MV-4-11 (cell line): ENCODE results near the gene ITSN1.
A peak's percentile ranks its signal among the peaks of the same experiment; 100 is the strongest.

Experiments
- DNase-seq: peaks from one replicate; lab custom pipeline; 2025; lab: John Stamatoyannopoulos, UW

Gene ITSN1

DNA sequence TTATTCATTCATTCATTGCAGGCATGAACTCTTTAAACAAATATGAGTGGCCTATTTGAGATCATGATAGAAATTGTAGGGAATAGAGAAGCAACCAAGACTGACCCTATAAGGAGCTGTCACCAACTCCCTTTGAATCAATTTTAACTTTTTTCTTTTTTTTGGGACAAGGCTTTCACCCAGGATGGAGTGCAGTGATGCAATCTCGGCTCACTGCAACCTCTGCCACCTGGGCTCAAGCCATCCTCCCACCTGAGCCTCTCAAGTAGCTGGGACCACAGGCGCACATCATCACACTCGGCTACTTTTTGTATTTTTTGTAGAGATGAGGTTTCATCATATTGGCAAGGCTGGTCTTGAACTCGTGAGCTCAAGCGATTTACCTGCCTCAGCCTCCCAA is 290.4 kb downstream of the ITSN1 start:
- no peak for DNase-seq

DNA sequence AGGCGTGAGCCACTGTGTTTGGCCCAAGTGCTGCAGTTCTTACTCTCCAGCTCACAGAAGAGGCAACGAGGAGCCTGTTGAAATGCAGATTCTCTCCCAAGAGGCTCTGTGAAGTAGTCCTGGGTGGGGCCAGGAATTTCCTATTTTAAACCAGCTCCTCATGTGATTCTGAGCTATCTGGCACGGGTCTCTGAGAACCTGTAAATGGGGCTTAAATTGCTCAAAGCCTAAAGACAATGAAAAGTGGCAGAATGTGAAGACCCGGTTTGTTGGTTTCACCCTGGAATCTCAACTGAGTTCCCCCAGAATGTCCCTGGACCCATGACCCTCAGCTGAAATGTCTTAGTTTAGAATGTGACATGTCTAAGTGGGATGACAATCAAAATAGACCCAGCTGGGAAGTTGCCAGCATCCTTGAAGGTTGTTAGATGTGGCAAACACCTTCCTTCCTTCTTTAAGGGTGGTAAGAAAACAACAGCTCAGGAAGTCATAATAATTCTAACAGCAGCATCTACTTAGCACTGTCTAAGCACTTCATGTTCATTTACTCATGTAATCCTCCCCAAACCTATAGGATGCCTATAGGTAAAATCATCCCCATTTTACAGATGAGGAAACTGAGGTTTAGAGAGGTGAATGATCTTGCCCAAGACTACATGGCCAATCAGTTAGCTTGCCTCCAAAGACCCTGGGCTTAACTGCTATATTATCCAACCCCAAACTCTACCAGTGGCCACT is 294.2 kb downstream of the ITSN1 start:
- DNase-seq, result no peak

DNA sequence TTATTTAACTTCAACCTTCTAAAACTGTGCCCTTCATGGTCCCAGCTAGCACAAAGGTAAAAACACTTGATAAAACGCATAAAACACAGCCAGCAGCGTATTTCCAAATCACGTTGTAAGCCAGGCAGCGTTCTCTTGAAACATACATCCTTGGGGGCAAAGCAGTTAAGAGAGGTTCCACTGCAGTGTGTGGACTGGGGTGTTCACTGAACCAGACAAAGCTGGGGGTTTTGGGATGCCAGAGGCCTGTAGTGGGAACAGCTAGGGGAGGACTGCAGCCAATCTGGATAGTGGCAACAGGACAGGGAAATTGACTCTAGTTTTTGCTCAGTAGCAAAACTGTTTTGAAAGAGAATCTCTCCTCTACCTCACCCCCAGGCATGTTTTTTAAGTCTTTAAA is 294.8 kb downstream of the ITSN1 start:
- no peak for DNase-seq

DNA sequence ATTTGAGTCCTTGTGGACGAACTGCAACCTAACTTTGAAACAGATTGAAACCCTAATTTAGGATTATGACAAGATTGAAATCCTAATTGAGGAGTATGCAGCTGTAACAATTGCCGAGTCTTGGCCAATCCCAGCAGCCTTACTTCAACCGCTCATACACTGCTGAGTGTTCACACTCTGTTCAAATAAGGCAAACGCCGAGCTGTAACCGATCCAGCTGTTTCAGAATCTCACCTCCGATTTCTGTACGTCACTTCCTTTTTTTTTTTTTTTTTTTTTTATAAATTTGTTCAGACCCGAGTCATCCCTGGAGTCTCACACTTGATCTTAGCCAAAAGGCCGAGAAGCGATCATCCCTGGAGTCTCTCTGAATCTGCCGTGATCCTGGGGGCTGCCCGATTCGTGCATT is 295.6 kb downstream of the ITSN1 start:
- peak; percentile 88 for DNase-seq

DNA sequence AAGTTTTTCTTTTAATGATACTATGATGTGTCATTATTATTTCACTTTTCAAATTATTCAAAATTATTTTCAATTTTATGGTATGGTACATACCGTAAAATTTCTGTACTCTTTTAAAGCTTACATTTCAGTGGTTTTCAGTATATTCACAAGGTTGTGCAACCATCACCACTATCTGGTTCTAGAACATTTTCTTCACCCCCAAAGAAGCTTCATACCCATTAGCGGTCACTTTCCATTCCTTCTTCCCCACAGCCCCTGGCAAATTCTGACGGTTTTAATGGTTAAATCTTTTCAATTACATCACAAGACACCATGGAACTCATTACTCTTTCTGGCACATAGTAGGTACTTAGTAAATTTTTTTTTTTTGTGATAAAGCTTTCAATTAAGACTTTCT is 296.1 kb downstream of the ITSN1 start:
- DNase-seq, result peak; percentile 79

DNA sequence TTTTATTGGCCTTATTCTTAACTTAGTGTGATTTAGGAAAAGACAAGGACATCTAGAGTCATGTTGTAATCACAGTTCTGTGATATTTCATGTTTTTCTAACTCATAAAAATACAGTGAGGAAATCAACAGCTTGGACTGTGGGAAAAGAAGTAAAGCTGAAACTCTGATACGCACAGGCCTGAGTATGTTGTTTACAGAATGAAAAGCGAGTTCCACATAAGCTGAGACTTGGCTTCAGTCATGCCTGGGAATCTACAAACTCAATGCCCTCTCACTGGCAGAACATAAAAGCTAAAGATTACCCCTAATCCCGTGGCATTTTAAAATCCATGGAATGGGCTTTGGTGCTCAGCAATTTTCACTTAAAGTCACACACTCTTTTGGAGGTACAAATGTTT is 296.9 kb downstream of the ITSN1 start:
- no peak for DNase-seq

DNA sequence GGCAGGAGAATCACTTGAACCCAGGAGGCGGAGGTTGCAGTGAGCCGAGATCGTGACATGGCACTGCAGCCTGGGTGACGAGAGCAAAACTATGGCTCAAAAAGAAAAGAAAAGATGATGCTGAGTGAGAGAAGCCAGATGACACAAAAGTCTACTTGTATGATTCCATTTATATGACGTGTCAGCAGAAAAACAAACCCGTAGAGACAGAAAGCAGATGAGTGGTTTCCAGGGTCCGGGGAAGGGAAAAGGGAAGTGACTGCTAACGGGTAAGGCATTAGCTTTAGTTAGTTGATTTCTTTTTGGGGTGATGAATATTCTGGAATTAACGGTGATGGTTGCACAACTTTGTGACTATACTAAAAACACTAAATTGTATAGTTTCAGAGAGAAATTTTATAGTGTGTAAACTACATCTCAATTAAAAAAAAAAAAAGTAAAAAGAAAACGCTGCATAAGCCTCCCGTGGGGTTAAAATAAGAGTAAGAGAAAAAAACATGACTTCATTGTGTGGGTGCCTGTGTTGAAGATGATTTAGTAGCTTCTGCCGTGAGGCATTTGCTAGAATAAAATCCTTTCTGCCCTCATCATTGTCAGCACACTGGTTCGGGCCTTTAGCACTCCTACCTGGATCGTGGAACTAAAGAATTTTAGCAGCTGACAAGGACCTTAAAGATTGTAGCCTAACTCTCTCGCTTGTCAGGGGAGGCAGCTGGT is 298.0 kb downstream of the ITSN1 start:
- DNase-seq, result peak; percentile 88

DNA sequence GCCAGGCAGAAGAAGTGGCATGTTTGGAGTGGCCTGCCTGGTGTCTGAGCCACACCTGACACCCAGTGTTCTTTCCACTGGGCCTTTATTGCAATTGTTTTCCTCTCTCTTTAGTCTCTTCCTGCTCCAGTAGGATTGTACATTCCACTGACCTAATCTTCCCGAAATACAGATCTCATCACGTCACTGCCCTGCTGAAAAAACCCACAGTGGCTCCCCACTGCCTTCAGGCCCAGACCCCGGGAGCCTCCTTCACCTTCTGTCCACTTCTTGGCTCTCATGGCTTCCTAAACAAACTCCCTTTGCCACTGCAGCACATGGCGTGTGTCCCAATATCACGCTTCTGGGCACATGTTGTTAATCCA is 298.6 kb downstream of the ITSN1 start:
- DNase-seq, result no peak

DNA sequence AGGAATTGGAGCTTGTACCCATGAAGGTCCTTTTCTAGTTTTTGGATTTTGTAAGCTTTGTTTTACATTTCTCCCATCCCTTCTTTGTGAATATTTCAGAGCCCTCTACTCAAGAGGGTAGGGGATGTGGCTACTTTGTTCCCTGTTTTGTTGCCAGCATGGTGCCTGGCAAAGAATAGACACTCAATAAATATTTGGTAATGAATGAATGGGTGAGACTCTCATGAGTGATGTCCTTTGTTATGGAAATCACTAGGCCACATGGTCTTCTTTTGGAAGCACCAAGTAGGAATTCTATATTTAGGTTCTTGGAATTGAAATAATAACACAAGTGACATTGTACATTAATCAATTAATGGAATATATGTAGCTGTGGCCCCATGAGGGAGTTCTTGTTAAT is 300.1 kb downstream of the ITSN1 start:
- no peak for DNase-seq

DNA sequence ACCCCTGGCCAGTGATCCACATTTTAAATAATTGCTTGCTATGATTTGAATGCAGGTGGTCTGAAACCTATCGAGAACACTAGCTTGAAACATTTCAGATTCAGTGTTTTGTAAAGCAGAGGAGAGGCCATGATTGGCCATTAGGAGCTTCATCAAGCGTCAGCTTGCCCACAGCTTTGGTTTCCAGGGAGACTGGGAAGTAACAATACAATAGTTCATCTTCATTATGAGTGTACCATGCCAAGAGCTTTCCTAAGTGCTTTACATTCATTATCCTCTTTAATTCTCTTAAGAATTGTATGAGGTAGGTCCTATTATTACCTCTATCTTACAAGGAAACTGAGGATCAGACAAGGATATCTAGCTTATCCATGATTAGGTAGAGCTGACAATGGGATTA is 301.0 kb downstream of the ITSN1 start:
- no peak for DNase-seq

DNA sequence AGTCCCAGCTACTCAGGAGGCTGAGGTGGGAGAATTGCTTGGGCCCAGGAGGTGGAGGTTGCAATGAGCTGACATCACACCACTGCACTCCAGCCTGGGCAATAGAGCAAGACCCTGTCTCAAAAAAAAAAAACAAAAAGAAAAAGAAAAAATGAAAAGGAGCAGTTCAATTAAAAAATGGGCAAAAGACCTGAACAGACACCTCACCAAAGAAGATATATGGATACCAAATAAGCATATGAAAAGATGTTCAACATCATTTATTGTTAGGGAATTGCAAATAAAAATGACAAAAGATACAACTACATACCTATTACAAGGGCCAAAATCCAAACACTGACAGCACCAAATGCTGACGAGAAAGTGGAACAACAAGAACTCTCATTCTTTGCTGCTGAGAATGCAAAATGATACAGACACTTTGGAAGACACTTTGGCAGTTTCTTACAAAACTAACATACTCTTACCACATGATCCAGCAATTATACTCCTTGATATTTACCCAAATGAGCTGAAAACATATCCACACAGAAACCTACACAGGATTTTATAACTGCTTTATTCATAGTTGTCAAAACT is 302.0 kb downstream of the ITSN1 start:
- no peak for DNase-seq

DNA sequence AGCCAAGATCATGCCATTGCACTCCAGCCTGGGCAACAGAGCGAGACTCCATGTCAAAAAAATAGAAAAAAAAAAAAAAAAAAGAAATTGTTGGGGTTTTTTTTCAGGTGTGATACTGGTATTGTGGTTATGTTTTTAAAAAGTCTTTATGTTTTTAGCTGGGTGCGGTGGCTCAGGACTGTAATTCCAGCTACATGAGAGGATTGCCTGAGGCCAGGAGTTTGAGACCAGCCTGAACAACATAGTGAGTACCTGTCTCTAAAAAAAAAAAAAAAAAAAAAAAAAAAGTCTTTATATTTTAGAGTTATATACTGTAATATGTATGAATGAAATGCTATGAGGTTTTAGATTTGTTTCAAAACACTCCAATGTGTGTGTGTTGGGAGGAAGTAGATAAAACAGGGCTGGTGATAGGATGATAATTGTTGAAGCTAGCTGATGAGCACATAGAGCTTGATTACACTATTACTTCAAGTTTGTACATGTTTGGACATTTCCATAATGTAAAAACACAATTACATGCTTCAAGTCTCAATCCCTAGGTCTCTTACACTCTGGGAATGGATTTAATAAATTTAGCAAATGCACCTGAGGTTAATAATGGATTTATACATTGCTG is 303.5 kb downstream of the ITSN1 start:
- DNase-seq, result no peak

DNA sequence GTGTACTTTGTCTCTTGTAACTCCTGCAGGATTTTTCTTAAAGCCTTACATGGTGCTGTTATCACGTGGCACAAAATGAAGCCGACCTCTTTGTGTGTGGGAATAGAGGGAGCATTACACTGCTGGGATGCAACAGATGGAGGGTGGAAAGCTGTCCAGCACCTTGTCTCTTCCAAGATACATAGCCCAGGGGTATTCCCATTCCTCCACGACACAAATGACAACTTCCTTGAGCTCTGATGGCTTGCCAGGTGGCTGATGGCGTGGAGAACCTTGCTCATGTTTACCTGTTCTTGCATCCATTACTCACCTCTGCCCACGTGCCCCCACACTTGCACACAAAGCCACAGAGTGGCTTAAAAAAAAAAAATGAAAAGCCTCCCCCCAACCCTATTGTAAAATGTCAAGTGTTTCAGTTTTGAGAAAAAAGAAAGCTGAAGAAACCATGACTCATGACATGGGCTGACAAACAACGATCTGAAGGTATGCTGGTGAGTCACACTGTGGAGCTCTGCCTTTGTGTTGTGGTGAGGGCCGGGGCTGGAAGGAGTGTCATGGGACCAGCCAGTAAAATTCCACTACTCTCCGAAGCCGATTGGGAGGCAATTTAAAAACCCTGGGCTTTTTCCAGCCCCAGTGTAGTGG is 305.3 kb downstream of the ITSN1 start:
- DNase-seq, result peak; percentile 93

DNA sequence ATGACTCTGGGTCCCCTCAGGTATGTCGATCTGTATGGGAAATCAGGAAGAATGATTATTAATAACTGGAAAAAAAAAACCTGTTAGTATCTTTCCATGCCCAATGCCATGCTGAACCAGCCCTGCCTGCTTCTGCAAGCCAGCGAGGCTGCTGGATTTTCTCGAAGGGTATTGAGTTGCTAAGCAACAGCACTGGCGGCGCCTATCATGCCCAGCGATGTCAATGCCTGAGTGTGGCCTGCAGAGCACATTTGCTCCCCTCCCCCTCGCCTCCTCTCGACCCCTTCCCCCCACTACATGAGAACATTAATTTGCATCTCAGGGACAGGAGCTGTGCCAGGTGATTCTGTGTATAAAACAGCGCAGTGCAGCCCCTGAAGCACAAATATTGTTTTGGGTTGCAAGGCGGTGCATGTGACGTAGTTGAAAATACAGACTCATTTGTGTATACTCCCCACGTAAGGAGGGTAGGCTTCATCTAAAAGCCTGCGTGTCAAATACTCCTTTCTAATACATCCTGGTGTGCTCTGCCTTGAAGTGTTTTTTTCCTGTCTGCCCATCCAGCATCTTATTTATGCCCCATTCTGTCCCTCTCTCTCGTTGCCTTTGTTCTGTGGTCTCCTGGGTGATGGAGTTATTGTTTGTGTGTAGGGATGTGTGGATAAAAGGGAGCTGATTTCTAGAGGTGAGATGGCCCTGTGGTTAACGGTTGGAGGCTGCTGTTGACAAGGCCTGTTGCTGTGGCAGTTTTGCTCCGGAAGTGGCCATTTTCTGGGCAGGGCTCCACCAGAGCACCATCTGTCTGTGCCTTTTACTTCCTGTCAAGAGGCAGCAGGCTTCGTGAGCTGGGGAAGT is 306.0 kb downstream of the ITSN1 start:
- DNase-seq, result peak; percentile 91

DNA sequence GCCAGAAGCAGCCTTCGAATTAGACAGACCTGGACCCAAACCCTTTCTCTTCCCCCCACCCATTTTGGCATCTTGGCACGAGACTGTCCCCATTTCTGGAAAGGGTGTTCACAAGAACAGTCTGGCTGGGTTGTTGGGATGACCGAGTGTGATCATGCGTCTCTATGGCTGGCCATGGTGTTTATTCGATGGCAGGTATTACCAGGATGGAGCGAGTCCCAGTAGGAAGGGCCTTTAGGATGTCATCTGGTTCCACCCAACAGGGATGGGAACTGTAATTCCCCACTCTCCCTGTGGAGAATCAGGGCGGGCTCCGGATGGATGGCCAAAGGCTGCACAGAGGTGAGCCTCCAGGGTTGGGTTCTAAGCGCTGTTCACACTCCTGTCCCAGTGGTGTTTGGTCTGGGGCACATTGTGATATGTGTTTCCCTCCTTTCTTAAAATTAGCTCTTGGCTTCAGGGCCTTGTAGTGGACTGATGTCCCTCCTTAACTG is 306.7 kb downstream of the ITSN1 start:
- no peak for DNase-seq
